OCI-LY1 (cell line): ENCODE data around the gene FGGY.

Source experiments
- CTCF ChIP-seq: fragments of 200-600 bp; sonication (generic), shearing (Covaris generic); IDR thresholded peaks from 2 replicates; pipeline ENCODE4 v1.5.1; 2017; ENCODE audit warnings: mild to moderate bottlenecking, antibody characterized with exemption, low read length, moderate library complexity, mixed read lengths
- EZH2 ChIP-seq: fragments of 200-600 bp; sonication (generic), shearing (Covaris generic); IDR thresholded peaks from 2 replicates; pipeline ENCODE4 v1.8.0; 2017; ENCODE audit warnings: borderline replicate concordance, mixed run types, mild to moderate bottlenecking, antibody characterized with exemption, low read length, moderate library complexity, mixed read lengths

GRCh38 chr1:59514061-59514909 lies 217.4 kb downstream of the FGGY start:
- no peak for TF ChIP-seq CTCF
- no peak for TF ChIP-seq EZH2
